ENCODE measurements around the gene SGTA. TPM values are rescaled to one million over a fixed set of nuclear protein-coding genes. Genes with fewer than 3 reads are reported as not detected.

Gene SGTA
- total RNA-seq, 1 donor from 2014 or later, result 25.6 TPM

GRCh38 chr19:2728783-2729387 is 54.2 kb downstream of the SGTA start:
- H3K9ac ChIP-seq (ENCODE audit: low read depth in 1 of 3, low read length in 3 of 3), result no peak overlapping the region
- peaks cover 16 to 32% (median 32%) of the 10 kb centered on the region in 3 donors for H3K27me3 ChIP-seq (ENCODE audit: control insufficient read depth in 3 of 3, insufficient read depth in 3 of 3, low read length in 3 of 3)
- no peaks in the 10 kb centered on the region for H3K9me3 ChIP-seq (ENCODE audit: control insufficient read depth in 3 of 3, low read length in 3 of 3)
- no peak overlapping the region for H3K27ac ChIP-seq (ENCODE audit: low read depth, low read length)
- peaks cover 0 to 6% (median under 1%) of the 10 kb centered on the region in 3 donors for H3K36me3 ChIP-seq (ENCODE audit: control insufficient read depth in 3 of 3, insufficient read depth in 3 of 3, low read length in 3 of 3)
- no peak overlapping the region for H3K4me3 ChIP-seq (ENCODE audit: low read length in 3 of 3)
- no peaks in the 10 kb centered on the region for H3K4me1 ChIP-seq (ENCODE audit: control insufficient read depth in 3 of 3, insufficient read depth in 3 of 3, low read length in 3 of 3)

DNA sequence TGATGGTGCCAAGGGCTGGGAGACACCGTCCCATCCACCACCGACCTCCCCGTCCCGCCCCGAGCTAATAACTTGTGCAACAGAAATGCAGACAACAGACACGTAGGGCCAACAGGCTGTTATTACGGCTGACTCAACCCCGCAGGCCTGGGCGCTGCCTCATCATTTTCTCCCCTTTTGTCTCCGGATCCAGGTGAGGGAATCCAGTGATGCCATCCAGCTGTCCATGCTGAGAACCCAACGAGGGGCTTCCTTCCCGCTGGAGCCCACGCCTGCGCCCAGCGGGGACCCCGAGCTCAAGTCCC is 55.5 kb downstream of the SGTA start:
- no peak overlapping the region for H3K9ac ChIP-seq (ENCODE audit: low read depth in 1 of 3, low read length in 3 of 3)
- H3K4me3 ChIP-seq (ENCODE audit: low read length in 3 of 3), result no peak overlapping the region
- H3K27ac ChIP-seq (ENCODE audit: low read depth, low read length), result no peak overlapping the region
- peaks cover 22 to 42% (median 36%) of the 10 kb centered on the region in 3 donors for H3K27me3 ChIP-seq (ENCODE audit: control insufficient read depth in 3 of 3, insufficient read depth in 3 of 3, low read length in 3 of 3)
- H3K4me1 ChIP-seq (ENCODE audit: control insufficient read depth in 3 of 3, insufficient read depth in 3 of 3, low read length in 3 of 3), result peaks cover 5 to 10% (median 9%) of the 10 kb centered on the region in 3 donors
- H3K36me3 ChIP-seq (ENCODE audit: control insufficient read depth in 3 of 3, insufficient read depth in 3 of 3, low read length in 3 of 3), result no peaks in the 10 kb centered on the region
- no peaks in the 10 kb centered on the region for H3K9me3 ChIP-seq (ENCODE audit: control insufficient read depth in 3 of 3, low read length in 3 of 3)

DNA sequence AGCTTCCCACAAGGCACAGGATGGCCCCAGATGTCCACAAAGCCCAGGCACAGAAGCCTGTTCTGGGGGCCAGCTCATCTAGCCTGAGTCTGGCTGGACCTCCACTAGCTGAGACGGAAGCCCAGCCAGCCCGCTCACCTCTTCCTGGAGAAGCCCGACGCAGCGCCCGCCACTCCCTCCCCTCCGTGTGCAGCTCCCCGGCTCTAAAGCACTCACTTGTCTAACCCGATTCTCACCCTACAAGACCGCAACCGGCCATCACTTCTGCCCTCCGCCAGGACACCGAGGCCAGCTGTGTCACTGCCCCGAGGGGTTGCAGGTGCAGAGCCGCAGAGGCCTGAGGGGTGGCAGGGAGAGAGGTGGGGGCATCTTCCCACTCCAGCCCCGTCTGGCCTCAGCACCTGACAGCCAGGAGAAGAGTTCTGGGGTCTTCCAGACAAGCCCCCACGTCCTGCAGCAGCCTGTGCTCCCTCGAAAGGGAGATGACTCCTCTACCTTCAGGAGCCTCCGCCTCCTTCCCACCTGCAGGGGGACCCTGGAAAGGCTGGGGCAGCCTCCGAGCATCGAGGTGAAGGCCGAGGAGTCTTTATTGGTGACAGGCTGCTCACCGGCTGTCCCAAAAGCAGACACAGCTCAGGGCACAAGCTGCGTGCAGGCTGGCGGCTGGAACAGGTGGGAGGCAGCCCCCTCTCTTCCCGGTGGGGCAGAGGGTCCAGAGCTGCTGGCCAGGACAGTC is 56.0 kb downstream of the SGTA start:
- no peak overlapping the region for H3K27ac ChIP-seq (ENCODE audit: low read depth, low read length)
- no peak overlapping the region for H3K4me3 ChIP-seq (ENCODE audit: low read length in 3 of 3)
- no peaks in the 10 kb centered on the region for H3K36me3 ChIP-seq (ENCODE audit: control insufficient read depth in 3 of 3, insufficient read depth in 3 of 3, low read length in 3 of 3)
- peaks cover 27 to 47% (median 39%) of the 10 kb centered on the region in 3 donors for H3K27me3 ChIP-seq (ENCODE audit: control insufficient read depth in 3 of 3, insufficient read depth in 3 of 3, low read length in 3 of 3)
- peaks cover 5 to 13% (median 11%) of the 10 kb centered on the region in 3 donors for H3K4me1 ChIP-seq (ENCODE audit: control insufficient read depth in 3 of 3, insufficient read depth in 3 of 3, low read length in 3 of 3)
- no peak overlapping the region for H3K9ac ChIP-seq (ENCODE audit: low read depth in 1 of 3, low read length in 3 of 3)
- no peaks in the 10 kb centered on the region for H3K9me3 ChIP-seq (ENCODE audit: control insufficient read depth in 3 of 3, low read length in 3 of 3)

DNA sequence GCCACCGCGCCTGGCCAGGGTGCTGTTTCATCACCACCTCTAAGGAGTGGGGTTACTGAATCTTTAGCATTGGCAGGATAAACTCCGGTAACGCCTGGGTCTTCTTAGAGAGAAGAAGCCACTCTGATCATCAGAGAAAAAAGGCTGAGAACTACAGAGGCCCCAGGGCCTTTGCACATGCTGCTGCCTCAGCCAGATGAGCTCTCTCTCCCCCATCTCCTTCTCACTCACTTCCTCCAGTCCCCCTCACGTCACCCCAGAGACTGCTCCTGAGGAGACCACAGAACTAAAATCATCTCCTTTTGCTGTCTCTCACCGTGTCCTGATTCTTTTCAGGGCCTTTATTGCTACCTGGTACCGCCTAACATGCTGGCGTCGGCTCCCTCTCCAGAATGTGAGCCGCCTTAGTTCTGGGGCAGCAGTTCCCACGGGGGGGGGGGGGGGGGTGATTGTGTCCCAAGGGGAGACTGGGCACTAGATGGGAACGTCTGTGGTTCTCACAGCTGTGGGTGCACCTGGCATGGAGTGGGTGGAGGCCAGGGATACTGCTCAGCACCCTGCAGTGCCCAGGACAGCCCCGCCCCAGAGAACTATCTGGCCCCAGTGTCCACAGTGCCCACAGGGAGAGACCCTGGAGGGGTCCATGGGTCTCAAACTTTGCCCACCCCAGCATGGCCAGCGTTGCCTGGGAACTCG is 56.8 kb downstream of the SGTA start:
- H3K36me3 ChIP-seq (ENCODE audit: control insufficient read depth in 3 of 3, insufficient read depth in 3 of 3, low read length in 3 of 3), result no peaks in the 10 kb centered on the region
- no peak overlapping the region for H3K9ac ChIP-seq (ENCODE audit: low read depth in 1 of 3, low read length in 3 of 3)
- H3K9me3 ChIP-seq (ENCODE audit: control insufficient read depth in 3 of 3, low read length in 3 of 3), result no peaks in the 10 kb centered on the region
- H3K4me1 ChIP-seq (ENCODE audit: control insufficient read depth in 3 of 3, insufficient read depth in 3 of 3, low read length in 3 of 3), result peaks cover 5 to 13% (median 11%) of the 10 kb centered on the region in 3 donors
- H3K27ac ChIP-seq (ENCODE audit: low read depth, low read length), result no peak overlapping the region
- peaks cover 33 to 53% (median 42%) of the 10 kb centered on the region in 3 donors for H3K27me3 ChIP-seq (ENCODE audit: control insufficient read depth in 3 of 3, insufficient read depth in 3 of 3, low read length in 3 of 3)
- no peak overlapping the region for H3K4me3 ChIP-seq (ENCODE audit: low read length in 3 of 3)

DNA sequence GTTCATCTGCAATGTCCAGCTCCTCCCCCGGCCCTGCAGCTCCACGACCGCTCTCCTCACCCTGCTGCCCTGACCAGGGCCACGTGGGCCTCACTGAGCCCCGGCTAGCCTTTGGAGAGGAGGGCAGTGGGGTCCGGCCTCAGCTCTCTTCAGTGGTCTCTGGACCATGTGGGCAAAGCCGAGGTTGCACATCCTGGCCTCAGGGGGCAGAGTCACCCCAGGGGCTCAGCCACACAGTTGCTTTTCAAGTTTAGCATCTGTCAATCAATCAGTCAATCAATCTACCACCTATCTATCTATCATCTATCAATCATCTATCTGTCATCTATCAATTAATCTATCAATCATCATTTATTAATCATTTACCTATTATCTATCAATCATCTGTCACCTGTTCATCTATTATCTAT is 58.9 kb downstream of the SGTA start:
- no peak overlapping the region for H3K4me3 ChIP-seq (ENCODE audit: low read length in 3 of 3)
- no peak overlapping the region for H3K9ac ChIP-seq (ENCODE audit: low read depth in 1 of 3, low read length in 3 of 3)
- H3K36me3 ChIP-seq (ENCODE audit: control insufficient read depth in 3 of 3, insufficient read depth in 3 of 3, low read length in 3 of 3), result no peaks in the 10 kb centered on the region
- H3K27ac ChIP-seq (ENCODE audit: low read depth, low read length), result no peak overlapping the region
- H3K27me3 ChIP-seq (ENCODE audit: control insufficient read depth in 3 of 3, insufficient read depth in 3 of 3, low read length in 3 of 3), result peaks cover 44 to 62% (median 48%) of the 10 kb centered on the region in 3 donors
- H3K4me1 ChIP-seq (ENCODE audit: control insufficient read depth in 3 of 3, insufficient read depth in 3 of 3, low read length in 3 of 3), result peaks cover 11 to 18% (median 15%) of the 10 kb centered on the region in 3 donors
- no peaks in the 10 kb centered on the region for H3K9me3 ChIP-seq (ENCODE audit: control insufficient read depth in 3 of 3, low read length in 3 of 3)

GRCh38 chr19:2723747-2724146 is 59.3 kb downstream of the SGTA start:
- Histone ChIP-seq H3K9ac (ENCODE audit: low read depth in 1 of 3, low read length in 3 of 3) (no peak overlapping the region), H3K9me3 (ENCODE audit: control insufficient read depth in 3 of 3, low read length in 3 of 3) (no peaks in the 10 kb centered on the region), H3K4me3 (ENCODE audit: low read length in 3 of 3) (no peak overlapping the region), H3K36me3 (ENCODE audit: control insufficient read depth in 3 of 3, insufficient read depth in 3 of 3, low read length in 3 of 3) (no peaks in the 10 kb centered on the region), H3K27ac (ENCODE audit: low read depth, low read length) (no peak overlapping the region), H3K27me3 (ENCODE audit: control insufficient read depth in 3 of 3, insufficient read depth in 3 of 3, low read length in 3 of 3) (peaks cover 45 to 59% (median 48%) of the 10 kb centered on the region in 3 donors), H3K4me1 (ENCODE audit: control insufficient read depth in 3 of 3, insufficient read depth in 3 of 3, low read length in 3 of 3) (peaks cover 11 to 18% (median 15%) of the 10 kb centered on the region in 3 donors)

- Histone ChIP-seq H3K9me3 (ENCODE audit: control insufficient read depth in 3 of 3, low read length in 3 of 3) (no peaks in the 10 kb centered on the region), H3K27me3 (ENCODE audit: control insufficient read depth in 3 of 3, insufficient read depth in 3 of 3, low read length in 3 of 3) (peaks cover 42 to 57% (median 44%) of the 10 kb centered on the region in 3 donors), H3K9ac (ENCODE audit: low read depth in 1 of 3, low read length in 3 of 3) (peak overlapping the region in 1 of 3 donors; percentile 54), H3K4me3 (ENCODE audit: low read length in 3 of 3) (no peak overlapping the region), H3K4me1 (ENCODE audit: control insufficient read depth in 3 of 3, insufficient read depth in 3 of 3, low read length in 3 of 3) (peaks cover 11 to 18% (median 15%) of the 10 kb centered on the region in 3 donors), H3K27ac (ENCODE audit: low read depth, low read length) (no peak overlapping the region), H3K36me3 (ENCODE audit: control insufficient read depth in 3 of 3, insufficient read depth in 3 of 3, low read length in 3 of 3) (no peaks in the 10 kb centered on the region)
Observed at GRCh38 chr19:2723345-2723715, 59.7 kb downstream of the SGTA start.

DNA sequence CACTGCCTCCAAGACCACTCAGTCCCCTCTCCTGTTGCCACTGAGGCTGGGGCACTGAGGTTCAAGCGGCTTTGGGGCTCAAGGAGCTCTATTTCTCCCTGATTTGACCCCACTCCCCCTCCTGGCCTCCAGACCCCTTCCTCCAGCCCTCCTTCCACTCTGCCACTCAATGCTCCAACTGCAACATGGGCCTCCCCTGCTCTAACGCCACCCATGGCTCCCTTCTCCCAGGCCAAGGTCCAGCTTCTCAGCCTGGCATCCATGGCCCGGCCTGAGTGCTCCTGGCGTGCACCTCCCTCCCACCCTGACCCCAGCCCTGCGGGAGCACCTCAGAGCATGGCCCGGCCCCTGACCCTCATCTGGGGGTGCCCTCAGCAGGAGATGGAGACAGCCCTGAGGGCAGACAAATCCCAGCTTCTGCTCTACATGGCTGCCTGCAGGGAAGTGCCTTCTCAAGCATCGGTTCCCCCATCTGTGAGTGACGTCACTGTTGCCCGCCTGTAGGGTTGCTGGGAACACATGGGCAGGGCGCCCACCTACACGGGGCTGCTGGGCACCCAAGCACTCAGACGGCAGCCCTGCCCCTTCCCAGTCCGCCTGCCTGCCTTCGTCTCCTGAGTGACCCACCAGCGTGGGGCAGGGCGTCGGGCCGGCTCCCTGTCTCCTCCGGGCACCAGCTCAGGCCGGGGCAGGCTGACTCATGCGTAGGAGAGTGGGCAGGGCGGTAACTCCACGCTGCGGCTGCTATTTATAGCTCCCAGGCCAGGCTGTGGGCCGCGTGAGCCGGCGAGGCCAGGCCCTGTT is 60.3 kb downstream of the SGTA start:
- H3K27ac ChIP-seq (ENCODE audit: low read depth, low read length), result no peak overlapping the region
- H3K9ac ChIP-seq (ENCODE audit: low read depth in 1 of 3, low read length in 3 of 3), result peak overlapping the region in 1 of 3 donors; percentile 54
- H3K9me3 ChIP-seq (ENCODE audit: control insufficient read depth in 3 of 3, low read length in 3 of 3), result no peaks in the 10 kb centered on the region
- H3K4me3 ChIP-seq (ENCODE audit: low read length in 3 of 3), result peak overlapping the region in 1 of 3 donors; percentile 45
- peaks cover 41 to 54% (median 48%) of the 10 kb centered on the region in 3 donors for H3K27me3 ChIP-seq (ENCODE audit: control insufficient read depth in 3 of 3, insufficient read depth in 3 of 3, low read length in 3 of 3)
- H3K36me3 ChIP-seq (ENCODE audit: control insufficient read depth in 3 of 3, insufficient read depth in 3 of 3, low read length in 3 of 3), result no peaks in the 10 kb centered on the region
- peaks cover 11 to 18% (median 15%) of the 10 kb centered on the region in 3 donors for H3K4me1 ChIP-seq (ENCODE audit: control insufficient read depth in 3 of 3, insufficient read depth in 3 of 3, low read length in 3 of 3)

DNA sequence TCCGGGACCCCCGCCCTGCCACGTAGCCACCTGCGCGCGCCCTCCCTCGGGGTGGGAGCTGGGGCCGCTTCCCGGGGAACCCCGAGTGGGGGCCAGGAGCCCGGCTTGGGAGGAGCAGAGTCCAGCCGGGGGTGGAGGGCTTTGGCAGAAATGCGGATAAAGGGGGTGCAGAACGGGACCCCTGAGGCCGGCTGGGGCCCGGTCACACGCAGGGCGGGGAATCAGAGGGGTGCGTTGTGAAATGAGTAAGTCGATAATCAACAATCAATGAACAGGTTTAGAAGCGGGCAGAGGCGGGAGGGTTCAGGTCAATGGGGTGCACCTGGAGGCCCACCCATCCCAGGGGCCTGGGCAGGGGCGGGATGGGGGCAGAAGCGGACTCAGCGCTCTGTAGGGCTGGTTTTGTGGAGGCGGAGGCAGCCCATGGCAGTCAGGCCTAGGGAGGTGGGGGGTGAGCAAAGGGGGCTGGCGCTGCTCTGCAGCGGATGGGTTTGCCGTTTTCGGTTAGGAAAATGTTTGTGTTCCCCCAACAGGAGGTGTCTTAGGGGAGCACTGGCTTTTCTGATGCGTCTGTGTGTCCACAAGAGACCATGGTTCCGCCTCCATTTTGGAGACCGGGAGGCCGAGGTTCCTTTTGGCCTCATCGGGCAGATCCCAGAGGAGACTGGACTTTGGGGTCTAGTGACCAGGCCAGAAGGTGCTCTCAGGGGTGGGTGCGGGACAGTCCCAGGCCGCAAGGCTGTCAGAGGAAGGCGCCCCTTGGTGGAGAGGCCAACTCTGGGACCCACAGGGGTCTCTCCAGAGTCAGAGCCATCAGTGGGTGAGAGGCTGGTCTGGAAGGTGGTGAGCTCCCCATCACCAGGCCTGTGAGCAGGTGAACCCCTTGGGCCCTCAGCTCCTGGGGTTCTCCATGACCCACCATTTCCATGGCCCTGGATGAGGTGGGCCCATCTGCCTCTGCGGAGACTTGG is 61.2 kb downstream of the SGTA start:
- no peak overlapping the region for H3K27ac ChIP-seq (ENCODE audit: low read depth, low read length)
- H3K36me3 ChIP-seq (ENCODE audit: control insufficient read depth in 3 of 3, insufficient read depth in 3 of 3, low read length in 3 of 3), result no peaks in the 10 kb centered on the region
- peaks cover 36 to 46% (median 44%) of the 10 kb centered on the region in 3 donors for H3K27me3 ChIP-seq (ENCODE audit: control insufficient read depth in 3 of 3, insufficient read depth in 3 of 3, low read length in 3 of 3)
- H3K9me3 ChIP-seq (ENCODE audit: control insufficient read depth in 3 of 3, low read length in 3 of 3), result no peaks in the 10 kb centered on the region
- H3K9ac ChIP-seq (ENCODE audit: low read depth in 1 of 3, low read length in 3 of 3), result no peak overlapping the region
- H3K4me1 ChIP-seq (ENCODE audit: control insufficient read depth in 3 of 3, insufficient read depth in 3 of 3, low read length in 3 of 3), result peaks cover 11 to 18% (median 15%) of the 10 kb centered on the region in 3 donors
- H3K4me3 ChIP-seq (ENCODE audit: low read length in 3 of 3), result no peak overlapping the region
